Fibroblast of peridontal ligament (primary cell): ENCODE data around the gene ARHGAP10.
A peak's percentile ranks its signal among the peaks of the same experiment; 100 is the strongest.
"Not testable (repeated sequence)": the region's sequence is repeated elsewhere in the genome, so short reads cannot be mapped to it uniquely, and the experiment has no call there.

Experiments
- DNase-seq: peaks from one replicate; pipeline ENCODE4 v3.0.0-alpha.2; 2010; ENCODE audit errors: extremely low read depth

ARHGAP10 gene

DNA sequence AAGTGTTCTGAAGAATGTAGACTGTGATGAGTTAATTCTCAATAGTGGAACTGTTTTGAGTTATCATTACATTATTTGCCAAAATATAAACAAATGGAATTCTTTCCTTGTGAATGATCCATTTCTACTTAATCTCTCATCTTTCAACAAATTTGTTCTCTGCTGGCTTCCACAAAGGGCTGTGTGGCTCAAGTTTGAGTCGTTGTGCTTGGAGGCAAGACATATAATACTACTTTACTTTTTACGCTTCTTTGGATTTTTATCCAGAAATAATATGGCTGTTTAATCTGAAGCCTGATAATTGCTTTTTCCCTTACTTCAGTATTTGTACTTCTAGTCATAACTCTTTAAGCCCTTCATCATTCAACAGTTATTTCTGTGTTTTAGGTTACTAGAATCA, 169.5 kb downstream of the ARHGAP10 start:
- DNase-seq, result no peak

DNA sequence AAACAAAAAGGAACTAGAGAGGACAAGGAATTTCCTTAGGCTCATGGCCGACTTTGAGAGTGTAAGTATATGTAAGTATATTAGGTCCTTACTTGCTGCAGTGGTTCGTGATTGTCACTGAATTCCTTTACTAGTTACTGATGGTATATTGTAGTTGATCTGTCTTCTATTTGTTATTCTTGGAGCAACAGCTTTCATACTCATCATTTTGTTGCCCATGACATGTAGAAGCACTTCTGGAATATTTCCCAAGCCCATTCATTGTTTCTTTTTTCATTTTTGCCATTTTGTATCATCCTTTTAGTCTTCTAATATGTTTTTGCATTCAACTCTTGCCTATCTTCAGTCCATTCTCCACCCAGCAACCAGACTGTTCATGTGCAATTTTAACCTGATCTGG, 170.0 kb downstream of the ARHGAP10 start:
- DNase-seq, result peak; percentile 14

DNA sequence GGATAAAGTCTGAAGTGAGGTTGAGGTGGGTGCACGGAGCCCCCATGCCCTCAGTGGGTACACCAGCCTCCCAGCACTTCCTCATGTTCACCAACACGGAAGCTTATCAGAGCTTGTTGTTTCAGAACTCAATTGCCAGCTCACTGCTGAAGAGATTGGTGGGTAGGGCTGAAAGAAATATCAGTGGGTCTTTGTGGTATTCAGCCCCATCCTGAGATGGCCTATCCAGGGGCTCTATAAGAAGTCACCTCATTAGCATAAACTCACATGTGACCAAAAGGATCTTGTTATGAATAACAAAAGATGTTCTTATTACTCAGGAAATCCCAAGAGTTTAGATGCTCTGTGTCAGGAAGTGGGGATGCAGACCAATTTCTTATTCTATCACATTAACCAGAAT, 177.3 kb downstream of the ARHGAP10 start:
- no peak for DNase-seq

DNA sequence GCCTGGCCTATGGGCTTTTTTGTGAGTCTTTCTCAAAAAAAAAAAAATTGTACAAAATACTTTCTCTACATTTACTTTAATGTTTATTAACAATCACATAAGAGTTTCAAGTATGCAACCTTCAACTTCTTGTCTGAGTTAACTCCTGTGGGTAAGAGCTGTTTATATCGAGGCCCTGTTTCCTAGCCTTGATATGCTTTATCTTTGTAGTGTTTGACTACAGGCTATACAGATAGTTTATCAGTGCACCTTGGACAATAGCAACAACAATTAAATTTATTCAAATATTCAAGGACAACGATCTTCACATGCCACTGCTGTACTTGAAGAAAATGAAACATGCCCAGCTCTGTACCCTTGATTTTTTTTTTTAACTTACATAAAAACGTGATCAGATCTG, 178.4 kb downstream of the ARHGAP10 start:
- DNase-seq, result no peak

DNA sequence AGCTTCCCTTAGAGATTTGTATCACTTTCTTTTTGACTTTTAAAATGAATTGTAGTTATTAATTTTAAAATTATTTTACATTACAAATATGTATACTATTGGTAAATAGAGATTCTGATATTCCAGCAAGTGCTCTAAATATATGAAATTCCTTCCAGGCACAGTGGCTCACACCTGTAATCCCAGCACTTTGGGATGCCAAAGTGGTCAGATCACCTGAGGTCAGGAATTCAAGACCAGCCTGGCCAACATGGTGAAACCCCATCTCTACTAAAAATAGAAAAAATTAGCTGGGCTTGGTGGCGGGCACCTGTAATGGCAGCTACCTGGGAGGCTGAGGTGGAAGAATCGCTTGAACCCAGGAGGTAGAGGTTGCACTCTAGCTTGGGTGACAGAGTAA, 180.2 kb downstream of the ARHGAP10 start:
- DNase-seq, result not testable (repeated sequence)

DNA sequence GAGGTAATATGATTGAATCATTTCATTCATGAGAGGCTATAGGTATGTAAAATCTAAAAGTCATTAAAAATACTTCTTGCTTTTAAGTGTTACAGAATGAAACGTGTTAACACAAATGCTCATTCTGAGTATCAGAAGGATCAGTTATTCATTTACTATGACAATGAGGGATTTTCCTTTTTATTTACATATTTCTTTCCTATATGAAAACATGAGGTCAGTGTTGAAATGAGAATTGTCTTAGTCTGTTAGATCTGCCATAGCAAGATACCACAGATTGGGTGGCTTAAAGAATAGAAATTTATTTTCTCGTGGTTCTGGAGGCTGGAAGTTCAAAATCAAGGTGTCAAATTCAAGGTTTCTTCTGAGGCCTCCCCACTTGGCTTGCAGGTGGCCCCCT, 181.2 kb downstream of the ARHGAP10 start:
- no peak for DNase-seq

DNA sequence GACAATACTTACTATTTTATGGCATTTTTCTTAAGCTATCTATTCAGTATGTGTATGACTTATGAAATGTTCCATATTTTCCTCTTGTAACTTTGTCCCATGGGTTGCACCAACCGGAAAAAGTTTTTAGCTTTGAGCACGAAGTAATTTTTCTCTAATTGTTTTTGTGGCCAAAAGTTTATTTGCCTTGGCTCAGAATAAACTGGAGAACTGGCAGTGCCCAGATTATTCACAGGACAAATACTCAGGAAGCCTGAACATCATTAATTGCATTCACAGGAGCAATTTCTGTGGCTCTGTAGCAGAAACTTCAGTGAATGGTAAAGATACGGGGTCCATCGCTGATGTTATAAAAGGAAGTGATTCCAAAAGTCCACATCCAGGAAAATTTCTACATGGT, 184.5 kb downstream of the ARHGAP10 start:
- peak; percentile 78 for DNase-seq

DNA sequence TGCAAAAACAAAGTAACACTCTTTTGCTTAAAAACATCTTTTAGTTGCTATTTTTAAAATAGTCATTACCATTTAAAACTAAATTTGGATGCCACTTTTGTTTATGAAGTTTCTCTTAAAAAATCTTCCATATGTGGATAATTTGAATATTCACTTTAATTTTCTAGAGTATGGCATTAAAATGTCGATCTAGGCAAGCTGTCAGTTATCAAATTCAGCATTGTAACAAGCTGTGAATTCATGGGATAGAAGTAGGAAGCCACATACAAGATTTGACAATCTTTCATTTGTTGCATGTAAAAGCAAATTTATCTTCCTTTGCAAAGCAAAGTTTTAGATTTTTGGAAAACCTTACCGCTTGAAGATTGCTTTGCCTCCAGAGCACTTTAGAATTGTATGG, 191.5 kb downstream of the ARHGAP10 start:
- DNase-seq, result no peak

DNA sequence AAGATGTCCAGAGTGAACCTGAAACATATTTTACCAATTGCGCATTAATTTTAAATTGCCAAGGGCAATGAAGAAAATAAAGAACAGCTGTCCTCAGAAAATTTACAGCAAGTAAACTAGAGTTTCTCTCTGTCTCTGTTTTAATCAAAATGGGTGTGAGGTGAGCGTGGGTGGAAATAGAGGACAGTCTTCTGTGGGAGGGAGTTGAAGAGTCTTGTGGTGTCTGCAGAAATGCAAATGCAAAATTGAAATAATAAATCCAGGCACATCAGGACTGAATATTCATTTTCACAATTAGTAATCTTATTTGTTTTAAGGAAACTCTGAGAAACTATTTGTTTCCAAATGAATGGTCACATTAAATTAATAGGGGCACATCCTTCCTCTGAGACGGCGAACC, 192.0 kb downstream of the ARHGAP10 start:
- DNase-seq, result no peak

DNA sequence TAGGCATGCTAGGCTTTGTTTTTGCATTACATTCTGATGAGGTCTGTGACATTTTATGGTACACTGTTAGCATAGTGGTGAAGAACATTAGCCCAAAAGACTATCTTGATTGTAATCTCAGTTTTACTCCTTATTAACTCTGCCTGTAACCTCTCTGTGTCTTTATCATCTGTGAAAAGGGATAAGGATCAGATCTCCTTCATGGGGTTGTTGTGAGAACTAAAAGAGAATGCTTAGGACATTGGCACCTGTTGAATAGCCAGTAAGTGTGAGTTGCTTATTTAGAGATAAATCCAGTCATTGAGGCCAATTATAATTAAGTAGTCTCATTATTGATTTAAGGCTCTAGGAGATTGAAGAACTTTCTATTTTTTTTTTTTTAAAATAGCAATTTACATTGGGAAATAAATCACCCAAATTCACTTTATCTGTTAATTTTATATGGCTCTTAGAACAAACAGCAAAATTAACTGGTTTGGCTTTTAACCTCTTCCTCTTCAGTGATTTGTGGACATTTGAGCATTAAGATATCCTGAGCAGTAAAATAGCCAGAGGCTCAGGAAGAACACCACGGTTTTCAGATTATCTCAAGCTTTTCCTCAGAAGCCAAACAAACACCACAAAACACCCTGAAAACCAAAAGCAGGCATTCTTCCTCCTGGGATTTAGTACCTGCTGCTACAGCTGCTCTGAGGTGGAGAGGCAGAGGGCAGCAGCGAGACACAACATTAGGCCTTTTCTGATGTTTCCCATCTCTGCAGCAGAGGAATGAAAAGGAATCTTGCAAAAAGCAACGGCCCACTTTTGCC, 192.9 kb downstream of the ARHGAP10 start:
- DNase-seq, result no peak

DNA sequence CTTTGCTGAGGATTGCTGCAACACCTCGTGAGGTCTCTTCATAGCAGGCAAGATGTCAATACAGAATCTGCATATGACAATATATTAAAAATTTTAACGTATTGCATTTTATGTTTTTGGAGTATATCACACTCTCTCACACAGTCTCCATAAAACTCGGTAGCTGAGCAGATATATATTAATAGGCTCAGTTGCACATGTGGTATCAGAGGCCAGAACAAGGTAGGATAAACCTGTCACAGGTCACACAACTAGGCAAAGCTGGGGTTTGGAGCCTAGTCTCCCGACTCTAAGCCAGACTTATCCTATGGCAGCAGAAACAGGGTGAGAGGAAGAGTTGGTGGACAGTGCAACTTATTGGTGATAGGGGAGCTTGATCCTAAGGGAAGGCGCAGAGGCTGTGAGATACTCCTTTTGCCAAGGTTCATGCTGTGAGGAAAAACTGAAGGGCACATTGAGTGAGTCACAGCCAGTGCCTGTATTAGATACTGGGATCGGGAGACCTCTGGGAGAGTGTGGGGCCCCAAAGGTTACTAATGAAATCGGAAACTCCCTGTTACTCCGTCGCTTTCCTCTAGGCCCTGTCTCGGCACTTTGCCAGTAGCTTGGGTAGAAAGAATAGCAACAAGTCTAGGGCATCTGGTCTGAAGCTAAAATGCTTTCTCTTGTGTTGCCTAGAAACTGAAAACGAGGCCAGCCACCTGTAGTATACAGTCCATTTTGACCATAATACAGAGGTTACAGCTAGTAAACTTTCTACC, 195.7 kb downstream of the ARHGAP10 start:
- DNase-seq, result no peak

DNA sequence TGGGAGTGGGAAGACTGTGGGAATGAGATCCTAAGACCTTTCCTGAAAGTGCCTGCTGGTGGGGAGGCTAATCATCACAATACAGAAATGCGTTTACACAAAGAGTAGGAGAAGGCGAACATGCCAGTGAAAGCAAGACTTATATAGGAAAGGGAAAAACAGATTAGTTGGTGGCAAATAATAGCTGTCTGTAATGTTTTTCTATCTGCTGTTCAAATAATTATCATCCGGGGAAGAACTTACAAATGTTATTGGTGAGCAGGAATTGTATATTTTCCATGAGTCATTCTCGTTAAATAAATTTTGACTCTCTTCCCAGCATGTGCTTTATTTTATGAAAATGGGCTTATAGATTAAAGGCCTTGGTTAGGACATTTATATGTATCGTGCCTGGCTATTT, 196.5 kb downstream of the ARHGAP10 start:
- peak; percentile 53 for DNase-seq

DNA sequence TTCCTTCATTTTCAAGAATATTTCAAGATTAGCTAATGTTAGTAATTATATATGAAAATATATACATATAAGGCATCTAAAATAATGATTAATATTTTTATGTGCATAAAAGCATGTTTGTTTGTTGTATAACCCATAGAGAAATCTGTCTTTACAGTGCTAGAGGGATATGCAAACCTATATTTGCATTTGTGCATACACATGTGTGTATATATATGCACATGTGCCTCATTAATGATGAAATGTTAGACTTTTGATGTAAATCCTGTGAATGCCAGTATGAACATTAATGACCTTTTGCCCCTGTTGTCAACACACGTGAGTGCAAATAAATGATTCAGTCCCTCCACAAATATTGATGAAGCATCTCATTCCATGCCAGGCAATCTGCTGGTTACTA, 197.9 kb downstream of the ARHGAP10 start:
- DNase-seq, result no peak

DNA sequence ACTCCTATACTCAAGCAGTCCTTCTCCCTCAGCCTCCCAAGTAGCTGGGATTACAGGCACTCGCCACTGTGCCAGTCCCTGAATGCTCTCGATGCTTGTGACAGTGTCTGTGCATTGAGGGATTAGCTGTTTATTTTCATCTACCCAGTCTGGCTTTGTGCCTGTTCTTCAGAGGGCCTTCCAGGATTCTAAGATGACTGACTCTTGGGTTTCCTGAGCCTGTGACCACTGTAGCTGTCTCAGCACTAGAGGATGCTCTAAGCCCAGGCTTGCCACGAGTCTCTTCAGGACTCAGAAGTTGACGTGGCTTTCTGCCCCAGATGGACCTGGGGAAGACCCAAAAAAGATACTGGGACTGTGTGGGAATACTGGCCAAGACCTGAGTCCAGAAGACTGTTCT, 201.4 kb downstream of the ARHGAP10 start:
- DNase-seq, result peak; percentile 30

DNA sequence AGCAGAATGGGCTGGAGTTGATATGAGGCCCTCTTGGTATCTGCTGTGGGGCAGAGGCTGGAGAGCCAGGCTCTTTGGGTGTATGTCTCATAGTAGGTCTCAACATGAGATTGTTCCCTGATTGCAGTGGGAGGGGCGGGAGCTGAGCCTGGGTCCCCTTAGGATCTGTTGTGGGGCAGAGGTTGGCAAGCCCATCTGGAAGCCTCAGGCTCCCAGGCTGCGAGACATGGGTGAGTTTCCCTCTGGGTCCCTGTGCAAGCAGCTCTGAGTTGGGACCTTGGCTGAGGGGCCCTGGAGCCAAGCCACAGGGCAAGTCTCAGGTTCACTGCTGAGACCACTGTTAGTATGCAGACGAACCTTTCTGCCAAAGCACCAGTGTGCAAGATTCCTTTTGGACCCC, 201.9 kb downstream of the ARHGAP10 start:
- DNase-seq, result no peak

DNA sequence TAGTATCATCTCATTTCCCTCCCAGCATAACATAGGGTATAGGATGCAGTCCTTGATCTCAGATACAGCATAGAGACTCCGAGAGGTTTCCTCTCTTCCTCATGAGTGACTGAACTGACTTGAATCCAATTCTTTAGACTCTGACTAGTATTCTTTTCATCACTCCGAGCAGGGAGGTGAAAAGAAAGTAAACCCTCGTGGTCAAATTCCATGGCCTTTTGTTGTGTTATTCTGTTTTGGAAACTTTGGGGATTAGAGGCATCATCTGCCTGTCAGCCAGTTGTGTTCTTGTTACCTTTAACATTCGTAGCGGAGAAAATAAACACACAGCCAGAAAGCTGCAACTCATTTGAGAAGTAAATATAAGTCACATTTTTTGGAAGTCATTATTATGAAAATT, 206.6 kb downstream of the ARHGAP10 start:
- no peak for DNase-seq

DNA sequence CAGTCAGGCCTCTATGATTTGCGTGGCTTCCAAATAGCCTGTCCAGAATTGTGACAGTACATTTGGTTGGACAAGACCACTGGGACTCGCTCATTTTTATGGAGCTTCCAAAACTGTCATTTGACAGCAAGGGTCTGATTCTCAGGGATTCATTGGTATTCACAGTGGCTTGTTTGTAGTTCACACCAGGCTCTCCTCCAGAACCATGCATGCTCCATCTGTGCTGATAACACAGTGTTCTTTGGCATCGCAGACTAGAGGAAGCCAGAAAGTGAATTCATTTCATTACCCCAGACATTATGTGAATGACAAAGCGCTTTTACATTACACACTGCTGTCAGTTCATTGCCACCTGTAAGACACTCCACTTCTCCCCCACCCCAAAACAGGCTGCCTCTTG, 208.3 kb downstream of the ARHGAP10 start:
- DNase-seq, result no peak

DNA sequence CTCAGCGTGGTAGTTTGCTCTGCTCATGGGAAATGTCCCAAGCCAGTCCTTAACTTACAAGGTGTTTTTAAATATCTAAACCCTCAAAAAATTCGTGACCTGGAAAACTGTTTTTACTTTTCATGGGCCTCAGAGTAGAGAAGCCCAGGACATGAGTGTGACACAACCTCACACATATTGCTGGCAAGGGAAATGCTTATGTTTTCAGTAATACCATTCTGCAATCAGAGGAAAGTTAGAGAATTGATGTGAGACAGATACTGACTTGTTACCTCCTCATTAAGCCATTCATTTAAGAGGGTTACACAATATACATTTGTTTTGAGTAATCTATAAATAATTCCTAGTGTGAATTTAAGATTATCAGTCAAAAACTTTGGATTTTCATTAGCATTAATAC, 209.5 kb downstream of the ARHGAP10 start:
- no peak for DNase-seq

DNA sequence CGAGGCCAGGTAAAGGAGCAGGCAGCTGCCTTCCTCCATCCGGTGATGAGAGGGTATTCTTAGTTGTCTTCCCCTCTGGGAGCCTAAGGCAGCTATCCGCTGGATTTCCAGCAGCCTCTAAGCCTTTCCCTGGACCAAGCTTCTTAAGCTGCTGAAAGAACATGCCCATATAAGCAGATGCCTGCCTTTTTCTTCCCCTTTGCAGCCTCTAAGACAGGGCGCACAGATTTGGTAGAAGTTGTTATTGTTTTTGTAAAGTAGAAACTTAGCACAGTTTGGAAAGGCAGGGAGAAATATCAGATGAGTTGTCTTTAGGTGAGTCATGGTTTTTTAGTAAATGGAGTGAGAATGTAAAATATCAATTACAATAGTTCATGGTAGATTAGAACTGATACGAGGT, 210.8 kb downstream of the ARHGAP10 start:
- DNase-seq, result peak; percentile 20

DNA sequence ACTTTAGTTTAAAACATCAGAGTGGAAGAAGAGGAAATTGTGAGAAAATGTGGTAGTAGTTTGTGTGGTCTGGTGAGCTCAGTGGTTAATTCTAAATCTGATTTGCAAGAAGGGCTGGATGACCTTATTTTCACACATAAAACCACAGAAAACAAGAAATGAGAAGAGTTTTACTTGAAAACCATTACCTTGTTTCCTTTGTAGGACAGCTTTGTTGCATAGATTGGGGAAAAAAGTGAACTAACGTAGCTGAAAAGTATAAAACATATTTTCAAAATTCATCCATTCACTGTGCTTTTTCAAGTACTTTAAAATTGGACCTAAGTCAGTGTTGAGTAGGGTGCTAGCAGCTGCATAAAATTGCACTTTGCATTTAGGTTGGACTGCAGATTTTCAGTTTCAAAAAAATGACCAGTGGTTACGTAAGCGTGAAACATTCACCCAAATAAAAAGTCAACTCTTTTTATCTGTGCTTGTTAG, 211.3 kb downstream of the ARHGAP10 start:
- DNase-seq, result no peak

DNA sequence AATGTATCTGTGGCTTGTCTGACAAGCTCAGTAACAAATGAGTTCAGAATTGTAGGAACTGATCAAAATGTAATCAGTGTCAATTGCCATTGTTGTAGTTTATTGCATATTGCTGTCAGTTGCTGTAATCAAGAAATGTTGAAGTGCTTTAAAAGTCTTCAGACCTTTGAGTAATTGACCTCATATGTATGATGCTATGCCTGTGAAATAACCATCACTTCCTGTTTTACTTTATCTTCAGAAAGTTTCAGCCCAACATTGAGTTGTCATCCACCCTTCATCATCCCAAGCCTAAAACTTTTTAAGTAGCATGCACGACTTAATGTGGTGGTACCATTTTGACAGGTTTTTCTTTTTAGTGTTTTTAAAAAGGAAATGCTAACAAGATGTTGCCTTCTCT, 212.4 kb downstream of the ARHGAP10 start:
- no peak for DNase-seq

DNA sequence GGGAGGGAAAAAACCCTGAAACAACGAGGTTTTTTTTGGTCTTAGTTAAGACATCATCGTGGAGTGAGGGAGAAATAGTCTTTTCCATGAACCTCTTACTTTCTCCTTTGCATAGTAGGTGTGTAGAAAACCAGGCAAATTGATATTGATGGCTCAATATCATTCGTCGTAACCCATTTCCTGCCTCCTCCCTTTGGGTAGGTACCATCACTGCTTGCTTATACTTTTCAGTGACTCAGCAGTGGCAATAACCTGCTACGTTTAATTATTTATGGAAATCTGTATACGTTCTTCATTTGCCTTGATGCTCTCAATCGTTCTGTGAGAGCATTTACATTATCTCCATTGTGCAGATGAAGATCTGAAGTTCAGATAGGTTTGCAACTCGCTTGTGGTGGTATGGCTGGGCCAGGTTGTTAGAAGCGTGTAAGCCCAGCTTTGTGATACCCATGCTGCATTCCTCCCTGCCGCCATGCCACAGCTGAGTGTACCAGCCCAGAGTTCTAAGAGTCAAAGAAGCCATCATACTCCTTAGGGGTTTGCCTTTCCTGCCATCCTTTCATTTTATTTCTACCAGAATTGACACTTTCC, 212.9 kb downstream of the ARHGAP10 start:
- DNase-seq, result no peak

DNA sequence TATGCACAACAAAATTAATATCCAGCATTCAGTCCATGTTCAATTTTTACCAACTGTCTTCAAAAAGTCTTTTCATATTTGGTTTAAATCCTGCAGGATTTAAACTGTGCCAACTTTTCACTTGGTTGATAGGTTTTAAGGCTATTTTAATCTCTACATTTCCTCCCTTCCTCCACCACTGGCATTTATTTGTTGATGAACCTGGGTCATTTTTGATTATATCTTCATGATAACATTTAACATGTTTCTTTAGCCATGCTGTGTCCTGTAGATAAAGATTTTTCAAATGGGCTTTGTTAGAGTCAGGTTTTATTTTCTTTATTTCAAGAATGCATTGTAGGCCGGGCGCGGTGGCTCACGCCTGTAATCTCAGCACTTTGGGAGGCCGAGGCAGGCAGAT, 216.4 kb downstream of the ARHGAP10 start:
- no peak for DNase-seq
